Gastrocnemius medialis (tissue), 4 donors: ENCODE results near the gene TARS3.
"Not testable (repeated sequence)": the region's sequence is repeated elsewhere in the genome, so short reads cannot be mapped to it uniquely, and the experiment has no call there.

Source experiments
- POLR2A ChIP-seq, 2 donors: fragments of 450-650 bp; IDR thresholded peaks; one replicate each; pipeline ENCODE4 v1.6.1; 2017; ENCODE audit warnings: antibody characterized with exemption in 2 of 2, mild to moderate bottlenecking in 2 of 2, moderate library complexity in 2 of 2
- TF ChIP-seq, protein P1 (sequence below), 5 experiments: fragments of 450-650 bp in 3 of 5; fragments of 200-600 bp in 2 of 5; sonication (generic) in 2 of 5; IDR thresholded peaks in 4 of 5; conservative IDR thresholded peaks in 1 of 5; 1 replicate in 4 of 5; 2 replicates in 1 of 5; pipeline ENCODE4 v1.5.1; 2016 to 2019; ENCODE audit warnings: antibody characterized with exemption in 5 of 5, mild to moderate bottlenecking in 3 of 5, moderate library complexity in 3 of 5

DNA sequence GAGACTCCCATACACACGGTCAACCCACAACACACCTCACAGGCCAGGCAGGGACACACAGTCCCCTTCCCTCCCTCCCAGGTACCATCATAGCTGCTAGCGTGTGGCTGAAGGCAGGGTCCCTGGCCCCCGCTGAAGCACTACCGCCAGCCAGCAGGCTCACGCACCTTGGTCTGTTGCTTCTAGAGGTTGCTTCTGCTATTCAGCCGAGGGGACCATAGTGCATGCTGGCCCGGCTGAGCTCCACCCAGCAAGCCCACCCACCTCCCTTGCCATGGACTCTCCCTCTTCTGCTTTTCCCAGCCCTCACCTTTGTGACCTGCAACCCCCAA, 41.0 kb upstream of the TARS3 start:
- TF ChIP-seq POLR2A (IDR thresholded peaks at IDR 0.05): not testable (repeated sequence)
- TF ChIP-seq, protein P1, sequence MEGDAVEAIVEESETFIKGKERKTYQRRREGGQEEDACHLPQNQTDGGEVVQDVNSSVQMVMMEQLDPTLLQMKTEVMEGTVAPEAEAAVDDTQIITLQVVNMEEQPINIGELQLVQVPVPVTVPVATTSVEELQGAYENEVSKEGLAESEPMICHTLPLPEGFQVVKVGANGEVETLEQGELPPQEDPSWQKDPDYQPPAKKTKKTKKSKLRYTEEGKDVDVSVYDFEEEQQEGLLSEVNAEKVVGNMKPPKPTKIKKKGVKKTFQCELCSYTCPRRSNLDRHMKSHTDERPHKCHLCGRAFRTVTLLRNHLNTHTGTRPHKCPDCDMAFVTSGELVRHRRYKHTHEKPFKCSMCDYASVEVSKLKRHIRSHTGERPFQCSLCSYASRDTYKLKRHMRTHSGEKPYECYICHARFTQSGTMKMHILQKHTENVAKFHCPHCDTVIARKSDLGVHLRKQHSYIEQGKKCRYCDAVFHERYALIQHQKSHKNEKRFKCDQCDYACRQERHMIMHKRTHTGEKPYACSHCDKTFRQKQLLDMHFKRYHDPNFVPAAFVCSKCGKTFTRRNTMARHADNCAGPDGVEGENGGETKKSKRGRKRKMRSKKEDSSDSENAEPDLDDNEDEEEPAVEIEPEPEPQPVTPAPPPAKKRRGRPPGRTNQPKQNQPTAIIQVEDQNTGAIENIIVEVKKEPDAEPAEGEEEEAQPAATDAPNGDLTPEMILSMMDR (IDR thresholded peaks at IDR 0.05 in 4 of 5, conservative IDR thresholded peaks at IDR 0.05 in 1 of 5): not testable (repeated sequence)
